Natural killer cell (primary cell): ENCODE results near the gene CCDC12. TPM values are rescaled to one million over a fixed set of nuclear protein-coding genes. Genes with fewer than 3 reads are reported as not detected.

Source experiments
- ATAC-seq, 3 donors: fragments of 150-1000 bp in 2 of 3; fragments of 200-7000 bp in 1 of 3; cut with Tn5 transposase; 1 replicate in 1 of 3; 2 replicates in 2 of 3; pipeline ENCODE4 v1.10.0; 2021; ENCODE audit warnings: mild to moderate bottlenecking in 2 of 3, moderate library complexity in 2 of 3
- DNase-seq, 2 donors: peaks; one replicate each; pipeline versions ENCODE4 v3.0.0 to v3.0.0-alpha.2; 2013 to 2021; ENCODE audit warnings: mixed read lengths in 1 of 2
- H3K27ac ChIP-seq: one replicate; pipeline ENCODE4 v1.5.1; 2013; ENCODE audit warnings: mild to moderate bottlenecking, low read length
- H3K27me3 ChIP-seq: one replicate; pipeline ENCODE4 v1.6.1; 2013; ENCODE audit warnings: low read length; ENCODE audit not compliant: control insufficient read depth, insufficient read depth
- H3K36me3 ChIP-seq: one replicate; pipeline ENCODE4 v1.6.1; 2013; ENCODE audit warnings: low read length; ENCODE audit not compliant: control insufficient read depth, insufficient read depth
- H3K4me1 ChIP-seq: one replicate; pipeline ENCODE4 v1.6.1; 2013; ENCODE audit warnings: low read length; ENCODE audit not compliant: control insufficient read depth, insufficient read depth
- H3K4me3 ChIP-seq: one replicate; pipeline ENCODE4 v1.5.1; 2013; ENCODE audit warnings: low read length
- H3K9me3 ChIP-seq: one replicate; pipeline ENCODE4 v1.6.1; 2013; ENCODE audit warnings: low read length; ENCODE audit not compliant: control insufficient read depth, insufficient read depth
- H3K27ac Mint-ChIP-seq, 2 donors: one replicate each; pipeline ENCODE4 v1.8.0; 2022; ENCODE audit warnings: mild to moderate bottlenecking in 2 of 2, mixed read lengths in 2 of 2, moderate library complexity in 1 of 2
- H3K27me3 Mint-ChIP-seq, 2 donors: one replicate each; pipeline ENCODE4 v1.8.0; 2022; ENCODE audit warnings: low read depth in 2 of 2, mixed read lengths in 2 of 2
- H3K36me3 Mint-ChIP-seq: one replicate; pipeline ENCODE4 v1.8.0; 2022; ENCODE audit warnings: mixed read lengths
- H3K4me1 Mint-ChIP-seq, 2 donors: one replicate each; pipeline ENCODE4 v1.8.0; 2022; ENCODE audit warnings: mixed read lengths in 2 of 2
- H3K4me3 Mint-ChIP-seq: one replicate; pipeline ENCODE4 v1.8.0; 2022; ENCODE audit warnings: mild to moderate bottlenecking, moderate library complexity, mixed read lengths
- H3K9me3 Mint-ChIP-seq, 2 donors: one replicate each; pipeline ENCODE4 v1.8.0; 2022; ENCODE audit warnings: mixed read lengths in 2 of 2
- WGBS: methylation state at CpG from one replicate; pipeline ENCODE4 v1.1.7; 2013; ENCODE audit warnings: missing lambda C conversion rate; ENCODE audit not compliant: insufficient coverage; 5-methylcytosine and 5-hydroxymethylcytosine counted together
- intact Hi-C: fragments of 100-400 bp; cut with micrococcal nuclease; formaldehyde crosslinking; loops from one replicate; pipeline ENCODE4 v1.14.2; 2022
- total RNA-seq, 4 donors: library from RNA; stranded (reverse); fragments of 120-200 nt in 1 of 4; gene quantifications; one replicate each; pipeline versions ENCODE4 v1.2.3 to v1.2.4, GENCODE V29; 2013 to 2022
- TF ChIP-seq, protein P1 (sequence below): fragments of 200-600 bp; IDR thresholded peaks from one replicate; pipeline ENCODE4 v1.8.0; 2022; ENCODE audit warnings: antibody characterized with exemption

Gene CCDC12
- total RNA-seq, 3 donors from 2014 or later (not counting 1 experiment from before 2014, with no cell fraction given): 104 to 114 (median 111) TPM

DNA sequence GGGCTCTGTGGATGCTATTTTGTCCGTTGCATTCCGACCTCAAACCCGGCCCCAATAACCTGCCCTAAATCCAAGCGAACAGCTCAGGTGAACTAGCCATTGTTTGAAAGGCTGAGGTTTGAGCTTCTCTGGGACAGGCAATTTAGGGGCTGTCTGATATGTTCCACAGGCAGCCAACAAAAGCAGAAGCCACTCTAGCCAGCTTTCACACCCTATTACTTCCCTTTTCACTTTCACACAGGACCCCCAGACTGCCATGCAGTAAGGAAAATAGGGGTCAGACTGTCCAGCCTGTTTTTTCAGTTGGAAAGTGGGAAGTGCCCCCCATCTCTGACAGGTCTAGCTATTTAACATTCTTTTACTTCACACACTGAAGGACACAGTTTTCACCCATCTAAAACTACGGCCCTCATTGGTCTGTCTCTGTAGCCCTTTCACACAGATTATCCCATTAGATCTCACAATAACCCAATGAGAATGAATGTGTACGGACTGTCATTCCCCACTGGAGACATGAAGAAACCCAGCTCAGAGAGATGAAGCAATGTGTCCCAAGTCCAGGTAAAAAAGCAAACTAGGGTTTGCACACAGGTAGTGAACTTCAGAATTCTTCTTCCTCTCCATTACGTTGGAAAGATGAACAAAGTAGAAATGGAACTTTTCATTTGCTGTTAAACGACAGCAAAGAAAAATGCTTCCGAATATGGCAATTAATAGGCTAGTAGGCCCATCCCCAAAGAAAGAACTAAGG is 1.9 kb downstream of the CCDC12 start:
- H3K27me3 ChIP-seq: no peaks in the 10 kb centered on the region
- no peak overlapping the region for H3K4me3 ChIP-seq
- Mint-ChIP-seq H3K36me3 (no peaks in the 10 kb centered on the region), H3K9me3 (no peaks in the 10 kb centered on the region), H3K27me3 (no peaks in the 10 kb centered on the region), H3K27ac (peak overlapping the region; percentile 78 to 84), H3K4me1 (peaks cover 72 to 77% of the 10 kb centered on the region in 2 donors), H3K4me3 (peak overlapping the region; percentile 76)
- 68% methylated on average over 9 of the region's 9 CpGs for WGBS
- H3K4me1 ChIP-seq: peaks cover 76% of the 10 kb centered on the region
- DNase-seq (no peak), ATAC-seq (no peak)
- H3K36me3 ChIP-seq: no peaks in the 10 kb centered on the region
- intact Hi-C loops: loop anchor here (5.0 kb wide), 1 partner anchor 63 kb away; no protein-coding TSS in a partner anchor
- peak overlapping the region; percentile 8 for H3K27ac ChIP-seq
- no peaks in the 10 kb centered on the region for H3K9me3 ChIP-seq
- TF ChIP-seq, protein P1, sequence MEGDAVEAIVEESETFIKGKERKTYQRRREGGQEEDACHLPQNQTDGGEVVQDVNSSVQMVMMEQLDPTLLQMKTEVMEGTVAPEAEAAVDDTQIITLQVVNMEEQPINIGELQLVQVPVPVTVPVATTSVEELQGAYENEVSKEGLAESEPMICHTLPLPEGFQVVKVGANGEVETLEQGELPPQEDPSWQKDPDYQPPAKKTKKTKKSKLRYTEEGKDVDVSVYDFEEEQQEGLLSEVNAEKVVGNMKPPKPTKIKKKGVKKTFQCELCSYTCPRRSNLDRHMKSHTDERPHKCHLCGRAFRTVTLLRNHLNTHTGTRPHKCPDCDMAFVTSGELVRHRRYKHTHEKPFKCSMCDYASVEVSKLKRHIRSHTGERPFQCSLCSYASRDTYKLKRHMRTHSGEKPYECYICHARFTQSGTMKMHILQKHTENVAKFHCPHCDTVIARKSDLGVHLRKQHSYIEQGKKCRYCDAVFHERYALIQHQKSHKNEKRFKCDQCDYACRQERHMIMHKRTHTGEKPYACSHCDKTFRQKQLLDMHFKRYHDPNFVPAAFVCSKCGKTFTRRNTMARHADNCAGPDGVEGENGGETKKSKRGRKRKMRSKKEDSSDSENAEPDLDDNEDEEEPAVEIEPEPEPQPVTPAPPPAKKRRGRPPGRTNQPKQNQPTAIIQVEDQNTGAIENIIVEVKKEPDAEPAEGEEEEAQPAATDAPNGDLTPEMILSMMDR: no peak

DNA sequence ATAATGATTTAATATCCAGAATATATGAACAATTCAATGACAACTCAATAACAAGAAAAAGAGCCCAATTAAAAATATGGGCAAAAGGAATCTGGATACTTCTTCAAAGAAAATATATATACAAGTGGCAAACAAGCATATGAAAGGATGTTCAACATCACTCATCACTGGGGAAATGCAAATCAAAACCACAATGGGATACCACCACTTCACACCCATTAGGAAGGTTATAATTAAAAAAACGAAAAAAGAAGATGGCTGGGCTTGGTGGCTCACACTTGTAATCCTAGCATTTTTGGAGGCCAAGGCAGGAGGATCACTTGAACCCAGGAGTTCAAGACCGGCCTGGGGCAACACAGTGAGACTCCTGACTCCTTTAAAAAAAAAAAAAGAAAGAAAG is 4.1 kb downstream of the CCDC12 start:
- Histone ChIP-seq H3K9me3 (no peaks in the 10 kb centered on the region), H3K27me3 (no peaks in the 10 kb centered on the region), H3K27ac (peak overlapping the region; percentile 7), H3K4me1 (peaks cover 75% of the 10 kb centered on the region), H3K36me3 (peaks cover 2% of the 10 kb centered on the region), H3K4me3 (no peak overlapping the region)
- no peak for ATAC-seq
- no peaks in the 10 kb centered on the region for H3K9me3 Mint-ChIP-seq
- no peaks in the 10 kb centered on the region for H3K36me3 Mint-ChIP-seq
- peak overlapping the region; percentile 88 to 93 for H3K27ac Mint-ChIP-seq
- intact Hi-C loops: no loop called here
- peak overlapping the region; percentile 85 for H3K4me3 Mint-ChIP-seq
- no peaks in the 10 kb centered on the region for H3K27me3 Mint-ChIP-seq
- peaks cover 82 to 83% of the 10 kb centered on the region in 2 donors for H3K4me1 Mint-ChIP-seq
- peak in 1 of 2 donors; percentile 65 for DNase-seq
- WGBS: 40% methylated on average over 2 of the region's 2 CpGs
- TF ChIP-seq, protein P1: no peak

DNA sequence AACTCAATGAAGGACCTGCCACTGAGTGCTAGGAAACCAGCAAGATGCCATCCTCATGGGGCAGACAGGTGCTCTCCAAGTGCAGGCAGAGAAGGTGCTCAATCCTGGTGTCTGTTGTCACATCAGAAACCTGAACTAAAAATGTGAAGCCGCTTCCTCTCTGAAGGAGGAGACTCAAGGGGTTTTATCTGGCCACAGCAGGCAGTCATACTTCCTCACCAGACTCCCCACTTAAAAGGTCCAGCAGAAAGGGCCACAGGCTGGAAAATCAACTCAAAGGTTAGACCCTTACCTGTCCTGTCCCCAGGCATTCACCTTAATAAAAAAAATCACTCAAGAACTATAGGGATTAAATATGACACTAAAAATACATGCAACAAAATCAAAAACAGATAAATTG is 4.8 kb downstream of the CCDC12 start:
- Histone ChIP-seq H3K27ac (peak overlapping the region; percentile 7), H3K36me3 (peaks cover 2% of the 10 kb centered on the region), H3K4me1 (peaks cover 75% of the 10 kb centered on the region), H3K9me3 (no peaks in the 10 kb centered on the region), H3K27me3 (no peaks in the 10 kb centered on the region), H3K4me3 (no peak overlapping the region)
- WGBS: 0% methylated on average over 1 of the region's 1 CpG
- Mint-ChIP-seq H3K4me1 (peaks cover 82 to 86% of the 10 kb centered on the region in 2 donors), H3K27ac (peak overlapping the region; percentile 88 to 93), H3K27me3 (no peaks in the 10 kb centered on the region), H3K4me3 (peak overlapping the region; percentile 85), H3K36me3 (no peaks in the 10 kb centered on the region), H3K9me3 (no peaks in the 10 kb centered on the region)
- intact Hi-C loops: no loop called here
- no peak for ATAC-seq
- TF ChIP-seq, protein P1: no peak
- peak in 1 of 2 donors; percentile 40 for DNase-seq
